OCI-LY3 (cell line): ENCODE data around the gene SLC25A13.
"Not testable (repeated sequence)": the region's sequence is repeated elsewhere in the genome, so short reads cannot be mapped to it uniquely, and the experiment has no call there.

Experiments
- H2AFZ ChIP-seq: fragments of 200-600, 300-600 bp; shearing (Covaris generic); 2 replicates; pipeline ENCODE4 v1.6.0; 2014; ENCODE audit warnings: antibody characterized with exemption, low read depth, low read length
- H3K27ac ChIP-seq: fragments of 200-600, 300-600 bp; sonication (generic); 2 replicates; pipeline ENCODE4 v1.5.1; 2014; ENCODE audit warnings: mild to moderate bottlenecking, low read length, moderate library complexity, mixed read lengths
- H3K27me3 ChIP-seq: fragments of 200-600, 300-600 bp; sonication (generic); 2 replicates; pipeline ENCODE4 v1.6.1; 2014; ENCODE audit warnings: low read depth, low read length, mixed read lengths
- H3K36me3 ChIP-seq: fragments of 200-600, 300-600 bp; sonication (generic); replicated peaks from 2 replicates; pipeline ENCODE3; 2014; ENCODE audit warnings: low read depth, low read length, mixed read lengths
- H3K4me1 ChIP-seq: fragments of 300-600, 200-600 bp; sonication (generic); 2 replicates; pipeline ENCODE4 v1.6.1; 2014; ENCODE audit warnings: low read length, mixed read lengths
- H3K4me2 ChIP-seq: fragments of 200-600, 300-600 bp; sonication (generic); 2 replicates; pipeline ENCODE4 v1.6.1; 2014; ENCODE audit warnings: low read length, mixed read lengths
- H3K4me3 ChIP-seq: fragments of 300-600, 200-600 bp; sonication (generic); 2 replicates; pipeline ENCODE4 v1.5.1; 2014; ENCODE audit warnings: antibody characterized with exemption, mild to moderate bottlenecking, low read length, moderate library complexity
- H3K79me2 ChIP-seq: fragments of 300-600, 200-600 bp; shearing (Covaris generic); 2 replicates; pipeline ENCODE4 v1.6.1; 2014; ENCODE audit warnings: mild to moderate bottlenecking, low read length, mixed read lengths
- H3K9ac ChIP-seq: fragments of 300-600, 200-600 bp; shearing (Covaris generic); 2 replicates; pipeline ENCODE4 v1.6.0; 2014; ENCODE audit warnings: mild to moderate bottlenecking, low read length, moderate library complexity
- H3K9me3 ChIP-seq: fragments of 200-600, 300-600 bp; shearing (Covaris generic); 2 replicates; pipeline ENCODE4 v1.6.1; 2014; ENCODE audit warnings: low read length, mixed read lengths; ENCODE audit not compliant: insufficient read depth
- H4K20me1 ChIP-seq: fragments of 200-600, 300-600 bp; sonication (generic); 2 replicates; pipeline ENCODE4 v1.6.1; 2016; ENCODE audit warnings: low read length, mixed read lengths; ENCODE audit not compliant: insufficient read depth
- CTCF ChIP-seq: fragments of 200-600, 300-600 bp; sonication (generic); IDR thresholded peaks from 2 replicates; pipeline ENCODE4 v1.5.1; 2014; ENCODE audit warnings: antibody characterized with exemption, low read length, low read depth
- EZH2phosphoT487 ChIP-seq: fragments of 200-600 bp; shearing (Covaris generic); IDR thresholded peaks from 2 replicates; pipeline ENCODE4 v1.6.1; 2018; ENCODE audit warnings: antibody characterized with exemption, mixed run types, low read depth

The SLC25A13 gene

GRCh38 chr7:96300502-96300901 lies 21.4 kb downstream of the SLC25A13 start:
- H3K9me3 ChIP-seq, result no peaks in the 10 kb centered on the region
- H3K36me3 ChIP-seq, result peaks cover 3% of the 10 kb centered on the region
- no peak overlapping the region for H2AFZ ChIP-seq
- no peak overlapping the region for H3K9ac ChIP-seq
- TF ChIP-seq EZH2phosphoT487, result no peak
- TF ChIP-seq CTCF, result no peak
- H3K4me2 ChIP-seq, result no peak overlapping the region
- peaks cover 75% of the 10 kb centered on the region for H3K79me2 ChIP-seq
- no peaks in the 10 kb centered on the region for H3K27me3 ChIP-seq
- peaks cover 39% of the 10 kb centered on the region for H4K20me1 ChIP-seq
- no peak overlapping the region for H3K4me3 ChIP-seq
- no peak overlapping the region for H3K27ac ChIP-seq
- H3K4me1 ChIP-seq, result peaks cover 6% of the 10 kb centered on the region; the same call in 1 of the 2 replicates

DNA sequence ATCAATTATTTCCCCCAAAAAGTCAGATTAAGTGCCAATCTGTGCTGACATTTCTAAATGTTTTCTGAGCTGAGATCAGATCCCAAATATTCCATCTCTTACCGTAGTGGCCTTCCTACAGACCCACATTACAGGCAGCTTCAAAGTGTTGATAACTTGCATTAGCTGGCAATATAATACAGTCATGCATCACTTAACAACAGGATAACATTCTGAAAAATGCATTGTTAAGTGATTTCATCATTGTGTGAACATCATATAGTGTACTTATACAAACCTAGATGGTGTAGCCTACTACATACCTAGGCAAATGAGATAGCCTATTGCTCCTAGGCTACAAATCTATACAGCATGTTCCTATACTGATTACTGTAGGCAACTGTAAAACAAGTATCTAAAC lies 22.4 kb downstream of the SLC25A13 start:
- Histone ChIP-seq H4K20me1 (peaks cover 33% of the 10 kb centered on the region), H3K27me3 (no peaks in the 10 kb centered on the region), H3K4me1 (peaks cover 6% of the 10 kb centered on the region; the same call in 1 of the 2 replicates), H3K27ac (no peak overlapping the region), H3K9ac (no peak overlapping the region), H3K9me3 (no peaks in the 10 kb centered on the region), H3K4me2 (no peak overlapping the region), H3K36me3 (peaks cover 10% of the 10 kb centered on the region), H2AFZ (no peak overlapping the region), H3K79me2 (peaks cover 69% of the 10 kb centered on the region), H3K4me3 (no peak overlapping the region)
- TF ChIP-seq CTCF, result no peak
- no peak for TF ChIP-seq EZH2phosphoT487

DNA sequence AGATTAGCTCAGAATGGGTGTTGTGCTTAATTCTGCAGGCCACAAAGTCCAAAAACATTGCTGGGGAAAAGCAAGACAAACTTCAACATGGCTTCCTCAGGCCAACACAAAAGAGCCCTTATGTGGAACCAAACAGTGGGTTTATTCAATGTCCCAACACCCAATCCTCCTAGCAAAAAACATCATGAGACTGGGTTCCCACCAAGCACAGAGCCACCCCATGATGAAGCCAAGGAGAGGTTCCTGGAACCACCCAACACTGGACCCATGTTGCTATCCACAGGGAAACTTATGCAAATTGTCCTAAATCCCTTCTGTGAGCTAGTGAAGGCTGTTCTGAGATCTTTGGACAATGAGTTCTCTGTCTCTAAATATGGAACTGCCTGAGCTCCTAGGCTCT lies 24.0 kb downstream of the SLC25A13 start:
- Histone ChIP-seq H3K4me1 (peaks cover 6% of the 10 kb centered on the region; the same call in 1 of the 2 replicates), H3K4me3 (no peak overlapping the region), H3K4me2 (no peak overlapping the region), H3K27me3 (no peaks in the 10 kb centered on the region), H3K36me3 (peaks cover 11% of the 10 kb centered on the region), H3K9ac (no peak overlapping the region), H3K27ac (no peak overlapping the region), H3K9me3 (no peaks in the 10 kb centered on the region), H4K20me1 (peaks cover 21% of the 10 kb centered on the region), H3K79me2 (peaks cover 52% of the 10 kb centered on the region), H2AFZ (no peak overlapping the region)
- no peak for TF ChIP-seq CTCF
- no peak for TF ChIP-seq EZH2phosphoT487

GRCh38 chr7:96297446-96297845 lies 24.5 kb downstream of the SLC25A13 start:
- Histone ChIP-seq H4K20me1 (peaks cover 17% of the 10 kb centered on the region), H3K79me2 (peaks cover 48% of the 10 kb centered on the region), H3K36me3 (peaks cover 11% of the 10 kb centered on the region)
- not testable (repeated sequence) for H3K4me3 ChIP-seq, H3K27ac ChIP-seq, H2AFZ ChIP-seq, H3K9ac ChIP-seq, H3K4me2 ChIP-seq, H3K27me3 ChIP-seq, H3K9me3 ChIP-seq, H3K4me1 ChIP-seq

DNA sequence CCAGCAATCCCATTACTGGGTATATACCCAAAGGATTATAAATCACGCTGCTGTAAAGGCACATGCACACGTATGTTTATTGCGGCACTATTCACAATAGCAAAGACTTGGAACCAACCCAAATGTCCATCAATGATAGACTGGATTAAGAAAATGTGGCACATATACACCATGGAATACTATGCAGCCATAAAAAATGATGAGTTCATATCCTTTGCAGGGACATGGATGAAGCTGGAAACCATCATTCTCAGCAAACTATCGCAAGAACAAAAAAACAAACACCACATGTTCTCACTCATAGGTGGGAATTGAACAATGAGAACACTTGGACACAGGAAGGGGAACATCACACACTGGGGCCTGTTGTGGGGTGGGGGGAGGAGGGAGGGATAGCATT lies 28.0 kb downstream of the SLC25A13 start:
- H4K20me1 ChIP-seq, H3K27ac ChIP-seq, H3K9ac ChIP-seq, H3K4me2 ChIP-seq, H3K4me3 ChIP-seq, H3K9me3 ChIP-seq, H2AFZ ChIP-seq, H3K4me1 ChIP-seq, H3K27me3 ChIP-seq: not testable (repeated sequence)
- Histone ChIP-seq H3K36me3 (peaks cover 11% of the 10 kb centered on the region), H3K79me2 (peaks cover 15% of the 10 kb centered on the region)
